ENCODE data around the gene PAQR3. TPM values are rescaled to one million over a fixed set of nuclear protein-coding genes. Genes with fewer than 3 reads are reported as not detected.

PAQR3 gene
- total and polyA plus RNA-seq, 2 donors (not counting 1 experiment from before 2014, with no cell fraction given) = 15.5 to 37.6 TPM

GRCh38 chr4:78962597-78963115 lies 23.4 kb upstream of the PAQR3 start:
- Histone ChIP-seq H3K27me3 (ENCODE audit: control insufficient read depth, insufficient read depth, low read length) (no peaks in the 10 kb centered on the region), H2AFZ (ENCODE audit: low read length) (no peak overlapping the region), H4K20me1 (ENCODE audit: control insufficient read depth, extremely low read depth, insufficient read depth, low read length) (no peaks in the 10 kb centered on the region), H3K4me3 (replicated peaks in 1 of 4; ENCODE audit: control extremely low read depth in 1 of 4, insufficient read depth in 1 of 4, low read depth in 3 of 4, low read length in 4 of 4) (no peak overlapping the region), H3K4me2 (ENCODE audit: extremely low read depth, insufficient read depth, low read length) (no peak overlapping the region), H3K79me2 (ENCODE audit: control insufficient read depth, insufficient read depth, low read length) (no peaks in the 10 kb centered on the region), H3K27ac (ENCODE audit: insufficient read depth, low read length) (no peak overlapping the region), H3K36me3 (ENCODE audit: control insufficient read depth, insufficient read depth, low read length) (no peaks in the 10 kb centered on the region), H3K9ac (ENCODE audit: insufficient read depth, low read length) (no peak overlapping the region), H3K4me1 (ENCODE audit: control insufficient read depth, extremely low read depth, insufficient read depth, low read length) (no peaks in the 10 kb centered on the region), H3K9me3 (ENCODE audit: control insufficient read depth, insufficient read depth, low read depth, low read length) (no peaks in the 10 kb centered on the region)
- TF ChIP-seq EZH2 (IDR thresholded peaks at IDR 0.05; ENCODE audit: low read length, missing control alignments) = no peak
- no peak for TF ChIP-seq CTCF (conservative IDR thresholded peaks at IDR 0.05 in 1 of 2, IDR thresholded peaks at IDR 0.05 in 1 of 2; ENCODE audit: low read depth in 1 of 2, low read length in 2 of 2)
- peak in 1 of 2 donors; percentile 9 for DNase-seq (ENCODE audit: low read depth in 2 of 2)

- Histone ChIP-seq H3K4me2 (ENCODE audit: extremely low read depth, insufficient read depth, low read length) (no peak overlapping the region), H3K4me3 (replicated peaks in 1 of 4; ENCODE audit: control extremely low read depth in 1 of 4, insufficient read depth in 1 of 4, low read depth in 3 of 4, low read length in 4 of 4) (no peak overlapping the region), H3K79me2 (ENCODE audit: control insufficient read depth, insufficient read depth, low read length) (no peaks in the 10 kb centered on the region), H3K27me3 (ENCODE audit: control insufficient read depth, insufficient read depth, low read length) (no peaks in the 10 kb centered on the region), H3K9me3 (ENCODE audit: control insufficient read depth, insufficient read depth, low read depth, low read length) (no peaks in the 10 kb centered on the region), H3K4me1 (ENCODE audit: control insufficient read depth, extremely low read depth, insufficient read depth, low read length) (no peaks in the 10 kb centered on the region), H3K9ac (ENCODE audit: insufficient read depth, low read length) (no peak overlapping the region), H4K20me1 (ENCODE audit: control insufficient read depth, extremely low read depth, insufficient read depth, low read length) (no peaks in the 10 kb centered on the region), H2AFZ (ENCODE audit: low read length) (no peak overlapping the region), H3K36me3 (ENCODE audit: control insufficient read depth, insufficient read depth, low read length) (no peaks in the 10 kb centered on the region), H3K27ac (ENCODE audit: insufficient read depth, low read length) (no peak overlapping the region)
- no peak for DNase-seq (ENCODE audit: low read depth in 2 of 2)
- no peak for TF ChIP-seq EZH2 (IDR thresholded peaks at IDR 0.05; ENCODE audit: low read length, missing control alignments)
- TF ChIP-seq CTCF (conservative IDR thresholded peaks at IDR 0.05 in 1 of 2, IDR thresholded peaks at IDR 0.05 in 1 of 2; ENCODE audit: low read depth in 1 of 2, low read length in 2 of 2) = no peak
These were observed 21.7 kb upstream of the PAQR3 start for GRCh38 chr4:78960926-78961325.

GRCh38 chr4:78956975-78957374 lies 17.7 kb upstream of the PAQR3 start:
- no peaks in the 10 kb centered on the region for H3K9me3 ChIP-seq (ENCODE audit: control insufficient read depth, insufficient read depth, low read depth, low read length)
- no peak overlapping the region for H3K9ac ChIP-seq (ENCODE audit: insufficient read depth, low read length)
- no peak overlapping the region for H3K27ac ChIP-seq (ENCODE audit: insufficient read depth, low read length)
- H4K20me1 ChIP-seq (ENCODE audit: control insufficient read depth, extremely low read depth, insufficient read depth, low read length) = no peaks in the 10 kb centered on the region
- H3K36me3 ChIP-seq (ENCODE audit: control insufficient read depth, insufficient read depth, low read length) = no peaks in the 10 kb centered on the region
- H3K4me2 ChIP-seq (ENCODE audit: extremely low read depth, insufficient read depth, low read length) = no peak overlapping the region
- no peaks in the 10 kb centered on the region for H3K79me2 ChIP-seq (ENCODE audit: control insufficient read depth, insufficient read depth, low read length)
- peaks cover 5% of the 10 kb centered on the region for H3K27me3 ChIP-seq (ENCODE audit: control insufficient read depth, insufficient read depth, low read length)
- TF ChIP-seq EZH2 (IDR thresholded peaks at IDR 0.05; ENCODE audit: low read length, missing control alignments) (no peak), CTCF (conservative IDR thresholded peaks at IDR 0.05 in 1 of 2, IDR thresholded peaks at IDR 0.05 in 1 of 2; ENCODE audit: low read depth in 1 of 2, low read length in 2 of 2) (no peak)
- H2AFZ ChIP-seq (ENCODE audit: low read length) = no peak overlapping the region
- no peaks in the 10 kb centered on the region for H3K4me1 ChIP-seq (ENCODE audit: control insufficient read depth, extremely low read depth, insufficient read depth, low read length)
- DNase-seq (ENCODE audit: low read depth in 2 of 2) = peak in 1 of 2 donors; percentile 9
- no peak overlapping the region for H3K4me3 ChIP-seq (replicated peaks in 1 of 4; ENCODE audit: control extremely low read depth in 1 of 4, insufficient read depth in 1 of 4, low read depth in 3 of 4, low read length in 4 of 4)

All from fibroblast of lung (primary cell).